Fibroblast of lung (primary cell): ENCODE results near the gene ZNF275. TPM values are rescaled to one million over a fixed set of nuclear protein-coding genes. Genes with fewer than 3 reads are reported as not detected.
"Not testable (repeated sequence)": the region's sequence is repeated elsewhere in the genome, so short reads cannot be mapped to it uniquely, and the experiment has no call there.

Source experiments
- DNase-seq, 2 donors: peaks; one replicate each; pipeline versions ENCODE4 v3.0.0 to v3.0.0-alpha.2; 2010; ENCODE audit warnings: low read depth in 2 of 2
- H2AFZ ChIP-seq: 2 replicates; pipeline ENCODE4 v1.5.1; 2012; ENCODE audit warnings: low read length, control low read depth, inconsistent platforms
- H3K27ac ChIP-seq: 2 replicates; pipeline ENCODE4 v1.5.1; 2011; ENCODE audit warnings: low read length, control low read depth; ENCODE audit not compliant: insufficient read depth
- H3K27me3 ChIP-seq: 2 replicates; pipeline ENCODE4 v1.5.1; 2011; ENCODE audit warnings: mild to moderate bottlenecking, low read length; ENCODE audit not compliant: control insufficient read depth, insufficient read depth
- H3K36me3 ChIP-seq: 2 replicates; pipeline ENCODE4 v1.5.1; 2011; ENCODE audit warnings: low read length; ENCODE audit not compliant: control insufficient read depth, insufficient read depth
- H3K4me1 ChIP-seq: 2 replicates; pipeline ENCODE4 v1.5.1; 2011; ENCODE audit warnings: low read length; ENCODE audit not compliant: control insufficient read depth, insufficient read depth; ENCODE audit errors: extremely low read depth
- H3K4me2 ChIP-seq: 2 replicates; pipeline ENCODE4 v1.5.1; 2011; ENCODE audit warnings: low read length, control low read depth; ENCODE audit not compliant: insufficient read depth; ENCODE audit errors: extremely low read depth
- H3K4me3 ChIP-seq, 4 experiments: fragments of 200-600 bp in 1 of 4; sonication (generic) in 1 of 4; replicated peaks in 1 of 4; 2 replicates each; pipeline ENCODE4 v1.5.1; 2011 to 2016; ENCODE audit warnings: low read length in 4 of 4, low read depth in 3 of 4, mild to moderate bottlenecking in 3 of 4, control low read depth in 2 of 4, inconsistent platforms in 1 of 4, mixed read lengths in 1 of 4; ENCODE audit not compliant: insufficient read depth in 1 of 4; ENCODE audit errors: control extremely low read depth in 1 of 4
- H3K79me2 ChIP-seq: 2 replicates; pipeline ENCODE4 v1.5.1; 2012; ENCODE audit warnings: mild to moderate bottlenecking, low read length, inconsistent platforms; ENCODE audit not compliant: control insufficient read depth, insufficient read depth
- H3K9ac ChIP-seq: 2 replicates; pipeline ENCODE4 v1.5.1; 2011; ENCODE audit warnings: mild to moderate bottlenecking, low read length, control low read depth; ENCODE audit not compliant: insufficient read depth
- H3K9me3 ChIP-seq: 2 replicates; pipeline ENCODE4 v1.5.1; 2012; ENCODE audit warnings: low read depth, low read length; ENCODE audit not compliant: control insufficient read depth, insufficient read depth
- H4K20me1 ChIP-seq: 2 replicates; pipeline ENCODE4 v1.5.1; 2011; ENCODE audit warnings: low read length; ENCODE audit not compliant: control insufficient read depth, insufficient read depth; ENCODE audit errors: extremely low read depth
- EZH2 ChIP-seq: IDR thresholded peaks from 2 replicates; pipeline ENCODE4 v1.5.1; 2012; ENCODE audit warnings: low read length, control low read depth, mild to moderate bottlenecking; ENCODE audit errors: missing control alignments
- polyA plus RNA-seq, 2 donors: library from polyadenylated mRNA; depleted of rRNA in 1 of 2; stranded (reverse) in 1 of 2; unstranded in 1 of 2; fragments of >200 nt; gene quantifications; 2 replicates each; pipeline ENCODE4 v1.2.1, GENCODE V29; 2011 to 2012; ENCODE audit warnings: missing spikeins in 1 of 2
- total RNA-seq: library from RNA; depleted of rRNA; stranded (reverse); fragments of >200 nt; gene quantifications from 2 replicates; pipeline ENCODE4 v1.2.1, GENCODE V29; 2014
- TF ChIP-seq, protein P1 (sequence below), 2 donors: IDR thresholded peaks in 1 of 2; conservative IDR thresholded peaks in 1 of 2; 1 replicate in 1 of 2; 2 replicates in 1 of 2; pipeline ENCODE4 v1.5.1; 2011 to 2012; ENCODE audit warnings: low read length in 2 of 2, control low read depth in 1 of 2, inconsistent platforms in 1 of 2, low read depth in 1 of 2, mild to moderate bottlenecking in 1 of 2

Gene ZNF275
- total and polyA plus RNA-seq, 2 donors (not counting 1 experiment from before 2014, with no cell fraction given) = 6.3 to 12.2 TPM

DNA sequence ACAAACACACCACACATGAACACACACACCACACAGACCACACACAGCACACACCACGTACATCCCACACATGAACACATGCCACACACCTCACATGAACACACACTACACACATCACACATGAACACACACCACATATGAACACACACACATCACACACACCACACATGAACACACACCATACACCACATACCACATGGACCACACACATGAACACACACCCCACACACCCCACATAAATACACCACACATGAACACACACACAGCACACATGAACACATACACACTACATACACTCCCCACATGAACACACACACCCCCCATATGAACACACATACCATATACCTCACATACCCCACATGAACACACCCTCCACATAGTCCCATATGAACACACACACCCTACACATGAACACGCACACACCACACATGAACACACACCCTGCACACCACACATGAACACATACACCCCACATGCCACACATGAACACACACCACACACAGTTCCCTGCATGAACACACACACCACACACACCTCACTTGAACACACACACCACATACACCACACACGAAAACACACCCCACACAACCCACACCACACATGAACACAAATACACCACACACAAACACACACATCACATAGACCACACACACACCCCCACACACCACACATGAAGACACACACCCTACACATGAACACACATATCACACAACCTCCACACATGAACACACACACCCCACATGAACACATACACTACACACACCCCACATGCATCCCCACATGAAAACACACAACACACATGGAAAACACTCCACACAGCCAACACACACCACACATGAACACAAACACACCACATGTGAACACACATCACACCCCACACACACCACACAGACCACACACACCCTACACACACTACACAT is 48.9 kb downstream of the ZNF275 start:
- Histone ChIP-seq H2AFZ (no peak overlapping the region), H4K20me1 (no peaks in the 10 kb centered on the region), H3K36me3 (no peaks in the 10 kb centered on the region), H3K27me3 (no peaks in the 10 kb centered on the region), H3K27ac (peak overlapping the region; percentile 43), H3K4me3 (no peak overlapping the region), H3K4me1 (no peaks in the 10 kb centered on the region), H3K9ac (no peak overlapping the region), H3K9me3 (no peaks in the 10 kb centered on the region), H3K79me2 (no peaks in the 10 kb centered on the region), H3K4me2 (no peak overlapping the region)
- DNase-seq = no peak
- TF ChIP-seq, protein P1, sequence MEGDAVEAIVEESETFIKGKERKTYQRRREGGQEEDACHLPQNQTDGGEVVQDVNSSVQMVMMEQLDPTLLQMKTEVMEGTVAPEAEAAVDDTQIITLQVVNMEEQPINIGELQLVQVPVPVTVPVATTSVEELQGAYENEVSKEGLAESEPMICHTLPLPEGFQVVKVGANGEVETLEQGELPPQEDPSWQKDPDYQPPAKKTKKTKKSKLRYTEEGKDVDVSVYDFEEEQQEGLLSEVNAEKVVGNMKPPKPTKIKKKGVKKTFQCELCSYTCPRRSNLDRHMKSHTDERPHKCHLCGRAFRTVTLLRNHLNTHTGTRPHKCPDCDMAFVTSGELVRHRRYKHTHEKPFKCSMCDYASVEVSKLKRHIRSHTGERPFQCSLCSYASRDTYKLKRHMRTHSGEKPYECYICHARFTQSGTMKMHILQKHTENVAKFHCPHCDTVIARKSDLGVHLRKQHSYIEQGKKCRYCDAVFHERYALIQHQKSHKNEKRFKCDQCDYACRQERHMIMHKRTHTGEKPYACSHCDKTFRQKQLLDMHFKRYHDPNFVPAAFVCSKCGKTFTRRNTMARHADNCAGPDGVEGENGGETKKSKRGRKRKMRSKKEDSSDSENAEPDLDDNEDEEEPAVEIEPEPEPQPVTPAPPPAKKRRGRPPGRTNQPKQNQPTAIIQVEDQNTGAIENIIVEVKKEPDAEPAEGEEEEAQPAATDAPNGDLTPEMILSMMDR (conservative IDR thresholded peaks at IDR 0.05 in 1 of 2, IDR thresholded peaks at IDR 0.05 in 1 of 2; ENCODE audit: low read depth in 1 of 2, low read length in 2 of 2) = no peak
- no peak for TF ChIP-seq EZH2

DNA sequence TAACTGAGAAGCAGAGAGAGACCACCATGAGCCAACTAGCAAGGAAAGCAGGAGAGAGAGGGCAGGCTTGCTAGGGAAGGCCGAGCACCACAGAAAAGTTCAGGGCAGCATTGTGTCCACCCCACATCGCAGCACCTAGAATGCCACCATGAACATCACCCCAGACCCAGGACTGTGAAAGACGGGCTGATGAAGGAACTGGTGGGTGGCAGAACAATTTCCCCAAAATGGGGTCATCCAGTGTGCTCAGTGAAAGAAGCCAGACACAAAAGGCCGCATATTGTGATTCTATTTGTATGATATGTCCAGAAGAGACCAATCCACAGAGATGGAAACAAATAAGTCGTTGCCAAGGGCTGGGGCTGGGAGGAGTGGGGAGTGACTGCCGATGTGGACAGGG is 50.4 kb downstream of the ZNF275 start:
- Histone ChIP-seq H2AFZ (no peak overlapping the region), H4K20me1 (no peaks in the 10 kb centered on the region), H3K4me2 (no peak overlapping the region), H3K4me1 (no peaks in the 10 kb centered on the region), H3K4me3 (no peak overlapping the region), H3K79me2 (no peaks in the 10 kb centered on the region), H3K27me3 (no peaks in the 10 kb centered on the region), H3K9me3 (no peaks in the 10 kb centered on the region), H3K9ac (no peak overlapping the region), H3K27ac (no peak overlapping the region), H3K36me3 (no peaks in the 10 kb centered on the region)
- TF ChIP-seq EZH2 = no peak
- TF ChIP-seq, protein P1 (conservative IDR thresholded peaks at IDR 0.05 in 1 of 2, IDR thresholded peaks at IDR 0.05 in 1 of 2; ENCODE audit: low read depth in 1 of 2, low read length in 2 of 2) = no peak
- no peak for DNase-seq

DNA sequence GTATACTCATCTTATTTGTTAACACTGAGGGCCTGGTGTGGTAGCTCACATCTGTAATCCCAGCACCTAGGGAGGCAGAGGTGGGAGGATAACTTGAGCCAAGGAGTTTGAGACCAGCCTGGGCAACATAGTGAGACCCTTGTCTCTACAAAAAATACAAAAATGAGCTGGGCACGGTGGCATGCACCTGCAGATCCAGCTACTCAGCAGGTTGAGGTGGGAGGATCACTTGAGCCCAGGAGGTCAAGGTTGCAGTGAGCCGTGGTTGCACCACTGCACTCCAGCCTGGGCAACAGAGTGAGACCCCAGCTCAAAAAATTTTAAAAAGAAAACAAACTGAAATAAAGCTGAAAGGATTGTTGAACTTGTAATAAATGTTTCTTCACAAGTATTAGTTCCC is 51.0 kb downstream of the ZNF275 start:
- not testable (repeated sequence) for H3K4me3 ChIP-seq, H3K4me2 ChIP-seq, H3K79me2 ChIP-seq, H4K20me1 ChIP-seq, DNase-seq, H3K27me3 ChIP-seq, H3K4me1 ChIP-seq, H3K27ac ChIP-seq, H3K9me3 ChIP-seq, H2AFZ ChIP-seq, H3K36me3 ChIP-seq, H3K9ac ChIP-seq
